Measurements from ENCODE around the gene PDE4DIP.
"Not testable (repeated sequence)": the region's sequence is repeated elsewhere in the genome, so short reads cannot be mapped to it uniquely, and the experiment has no call there.

The PDE4DIP gene

DNA sequence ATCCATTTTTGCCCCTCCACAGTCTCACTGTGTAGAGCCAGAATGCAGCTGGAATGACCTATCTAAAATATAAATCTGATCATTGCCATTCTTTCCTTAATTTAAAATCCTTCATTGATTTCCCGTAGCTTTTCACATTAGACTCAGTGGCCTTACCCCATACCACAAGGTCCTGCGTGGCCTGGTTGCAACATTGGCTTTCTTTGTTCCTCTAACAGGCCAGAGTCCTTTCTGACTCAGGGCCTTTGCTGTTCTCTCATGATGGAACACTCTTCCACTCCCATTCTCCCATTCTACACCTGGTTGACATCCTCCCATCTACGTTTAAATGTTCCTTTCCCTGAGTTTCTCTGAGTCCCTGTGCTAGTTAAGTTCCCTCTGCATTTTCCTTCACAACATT, 18.4 kb downstream of the PDE4DIP start:
- H3K4me3 ChIP-seq (ENCODE audit: control insufficient read depth, low read depth, low read length); DNase-seq (ENCODE audit: low read depth): not testable (repeated sequence)

DNA sequence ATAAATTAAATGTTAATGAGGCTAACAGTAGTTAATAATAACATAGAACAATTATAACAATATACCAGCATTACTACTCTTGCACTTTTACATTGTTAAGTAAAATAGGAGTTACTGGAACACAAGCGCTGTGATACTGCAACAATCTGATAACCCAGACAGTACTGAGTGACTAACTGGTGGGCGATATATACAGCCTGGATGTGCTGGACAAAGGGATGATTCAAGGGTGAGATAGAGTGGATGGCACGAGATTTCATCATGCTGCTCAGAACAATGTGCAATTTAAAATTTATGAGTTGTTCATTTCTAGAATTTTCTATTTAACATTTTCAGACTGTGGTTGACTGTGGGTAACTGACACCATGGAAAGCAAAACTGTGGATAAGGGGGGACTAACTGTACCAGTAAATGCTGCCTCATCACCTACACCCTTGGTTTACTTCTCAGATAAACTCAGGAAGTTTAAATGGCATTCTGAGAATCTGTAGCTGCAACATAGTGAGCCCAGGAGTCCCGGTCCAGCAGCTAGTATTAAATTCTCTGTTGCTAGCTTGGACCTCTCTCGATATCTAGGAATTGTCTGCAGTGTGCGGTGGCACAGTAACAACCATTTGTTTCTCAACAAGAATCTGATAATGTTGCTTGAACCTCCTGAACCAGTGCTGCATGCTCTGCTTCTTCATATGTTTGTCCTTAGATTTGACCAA, 24.9 kb downstream of the PDE4DIP start:
- not testable (repeated sequence) for DNase-seq (ENCODE audit: low read depth); H3K4me3 ChIP-seq (ENCODE audit: control insufficient read depth, low read depth, low read length)

DNA sequence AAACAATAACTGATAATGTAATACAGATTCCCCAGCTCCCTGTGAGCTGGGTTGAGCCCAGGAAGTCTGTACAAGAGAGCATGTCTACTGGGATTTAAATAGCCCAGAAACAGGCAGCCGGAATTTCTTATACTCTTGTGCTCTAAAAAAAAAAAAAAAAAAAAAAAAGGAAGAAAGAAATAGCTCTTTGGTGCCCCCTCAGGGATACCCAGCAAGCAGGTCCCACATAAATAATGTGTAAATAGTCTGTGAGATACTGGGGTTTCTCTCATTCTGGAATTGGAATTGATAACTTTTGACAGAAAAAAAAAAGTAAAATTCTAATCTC, 25.4 kb downstream of the PDE4DIP start:
- H3K4me3 ChIP-seq (ENCODE audit: control insufficient read depth, low read depth, low read length); DNase-seq (ENCODE audit: low read depth): not testable (repeated sequence)

DNA sequence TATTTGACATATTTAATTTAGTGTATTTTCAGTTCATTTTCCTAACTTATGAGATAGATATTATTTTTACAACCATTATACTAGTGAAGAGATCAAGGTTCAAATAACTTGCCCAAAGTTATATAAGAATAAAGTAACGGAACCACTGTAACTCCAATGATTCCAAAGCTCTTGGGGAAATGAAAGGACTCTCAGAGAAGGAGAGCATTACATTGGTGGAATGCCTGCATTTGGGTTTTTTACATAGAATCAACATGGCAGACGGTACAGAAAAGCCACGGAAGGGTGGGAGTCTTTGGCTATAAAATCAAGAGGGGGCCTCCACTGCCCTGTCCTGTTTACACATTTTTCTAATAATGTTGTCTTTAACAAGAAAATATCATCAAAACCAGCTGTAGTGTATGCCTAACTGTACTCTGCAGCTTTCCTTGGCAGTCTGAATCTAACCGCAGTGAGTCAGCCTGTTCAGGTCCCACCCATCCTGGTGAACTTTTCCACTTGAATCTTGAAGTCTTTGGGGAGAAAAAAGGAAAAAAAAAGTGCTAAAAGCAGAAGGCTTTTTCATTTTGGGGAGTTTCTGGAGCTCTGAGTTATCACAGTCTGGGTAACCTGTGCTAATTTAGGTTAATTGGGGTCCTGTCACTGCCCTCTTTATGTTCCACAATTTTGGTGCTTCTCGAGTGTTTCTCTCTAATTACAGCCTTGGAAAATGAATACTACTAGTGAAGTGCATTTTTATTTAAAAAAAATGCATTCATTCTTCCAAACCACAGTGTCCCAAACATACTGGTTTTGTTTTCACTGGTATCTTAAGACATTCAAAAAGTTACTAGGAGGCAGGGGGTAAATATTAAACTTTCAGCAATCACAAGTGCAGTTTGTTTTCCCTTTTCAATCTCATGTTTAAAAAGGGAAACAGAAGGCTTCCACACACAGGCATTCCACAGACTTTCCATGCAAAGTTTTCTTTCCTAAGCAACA, 30.5 kb downstream of the PDE4DIP start:
- not testable (repeated sequence) for H3K4me3 ChIP-seq (ENCODE audit: control insufficient read depth, low read depth, low read length); DNase-seq (ENCODE audit: low read depth)

DNA sequence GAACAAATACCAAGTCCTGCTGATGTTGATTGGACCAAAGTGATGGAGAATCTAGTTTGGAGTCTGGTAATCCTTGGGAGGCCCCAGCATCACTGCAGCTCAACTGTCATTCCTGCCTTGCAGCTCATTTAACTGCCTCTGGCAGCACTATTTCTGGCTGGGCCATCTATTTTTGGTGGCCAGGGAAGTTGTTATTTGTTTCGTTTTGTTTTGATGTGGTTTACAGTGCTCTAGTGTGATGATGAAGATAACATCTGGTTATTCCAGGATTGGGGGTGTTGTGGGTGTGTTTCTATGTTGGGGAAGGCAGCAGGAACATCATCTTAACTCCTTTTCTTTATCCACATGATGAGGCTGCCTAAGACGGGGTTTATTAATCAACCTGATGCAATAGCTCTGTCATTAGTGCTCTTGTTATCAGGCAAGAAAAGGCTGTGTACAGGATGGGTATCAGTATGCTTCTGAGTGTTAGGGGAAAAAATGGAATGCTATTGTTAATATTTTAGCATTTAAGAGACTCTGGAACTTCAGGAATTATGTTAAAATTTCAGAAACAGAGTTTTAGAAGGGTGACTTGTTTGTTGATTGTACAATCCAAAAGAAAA, 35.7 kb downstream of the PDE4DIP start:
- not testable (repeated sequence) for H3K4me3 ChIP-seq (ENCODE audit: control insufficient read depth, low read depth, low read length); DNase-seq (ENCODE audit: low read depth)

DNA sequence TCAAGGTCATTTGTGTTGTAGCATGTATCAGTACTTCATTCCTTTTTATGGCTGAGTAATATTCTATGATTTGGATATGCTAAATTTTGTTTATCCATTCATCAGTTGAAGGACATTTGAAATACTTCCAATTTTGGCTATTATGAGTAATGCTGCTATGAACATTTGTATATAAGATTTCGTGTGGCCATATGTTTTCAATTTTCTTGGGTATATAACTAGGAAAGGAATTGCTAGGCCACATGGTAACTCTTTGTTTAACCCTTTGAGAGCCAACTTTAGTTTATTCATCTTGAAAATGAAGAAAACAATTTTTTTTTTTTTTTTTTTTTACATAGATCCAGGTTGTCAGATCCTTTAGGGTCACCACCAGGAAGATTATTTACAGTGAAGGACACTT, 37.0 kb downstream of the PDE4DIP start:
- not testable (repeated sequence) for DNase-seq (ENCODE audit: low read depth); H3K4me3 ChIP-seq (ENCODE audit: control insufficient read depth, low read depth, low read length)

DNA sequence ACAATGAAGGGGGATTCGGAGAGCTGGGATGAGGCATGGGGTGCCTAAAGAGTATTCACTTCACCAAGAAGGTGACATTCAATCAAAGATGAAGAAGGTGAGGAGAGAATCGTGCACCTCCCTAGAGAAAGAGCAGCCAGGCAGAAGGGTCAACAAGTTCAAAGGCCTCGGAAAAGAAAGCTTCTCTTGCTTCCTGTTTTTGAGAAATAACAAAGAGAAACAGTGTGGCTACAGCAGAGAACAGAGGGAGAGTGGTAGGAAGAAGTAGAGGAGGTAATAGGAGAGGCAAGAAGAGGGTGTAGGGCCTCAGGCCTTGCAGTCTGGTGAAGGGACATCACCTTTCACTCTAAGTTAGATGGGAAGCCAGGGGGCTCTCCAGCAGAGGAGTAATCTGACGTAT, 41.0 kb downstream of the PDE4DIP start:
- not testable (repeated sequence) for DNase-seq (ENCODE audit: low read depth); H3K4me3 ChIP-seq (ENCODE audit: control insufficient read depth, low read depth, low read length)

DNA sequence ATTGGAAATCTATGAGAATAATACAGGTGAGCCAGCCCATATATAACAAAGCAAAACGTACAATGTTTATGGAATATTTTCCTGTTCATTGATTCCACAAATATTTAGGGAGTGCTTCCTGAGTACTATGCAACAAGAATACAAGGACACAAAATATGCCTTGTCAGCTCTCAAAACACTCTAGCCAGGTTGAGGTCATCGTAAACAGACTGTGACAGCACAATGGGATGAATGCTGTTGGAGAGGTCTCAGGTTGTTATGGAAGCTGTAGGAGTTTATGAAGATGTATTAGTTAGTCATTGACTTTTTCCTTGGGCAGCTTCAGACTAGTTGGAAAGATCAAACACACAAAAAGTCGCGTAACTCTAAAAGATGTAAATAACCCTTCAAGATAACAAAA, 42.1 kb downstream of the PDE4DIP start:
- H3K4me3 ChIP-seq (ENCODE audit: control insufficient read depth, low read depth, low read length); DNase-seq (ENCODE audit: low read depth): not testable (repeated sequence)

DNA sequence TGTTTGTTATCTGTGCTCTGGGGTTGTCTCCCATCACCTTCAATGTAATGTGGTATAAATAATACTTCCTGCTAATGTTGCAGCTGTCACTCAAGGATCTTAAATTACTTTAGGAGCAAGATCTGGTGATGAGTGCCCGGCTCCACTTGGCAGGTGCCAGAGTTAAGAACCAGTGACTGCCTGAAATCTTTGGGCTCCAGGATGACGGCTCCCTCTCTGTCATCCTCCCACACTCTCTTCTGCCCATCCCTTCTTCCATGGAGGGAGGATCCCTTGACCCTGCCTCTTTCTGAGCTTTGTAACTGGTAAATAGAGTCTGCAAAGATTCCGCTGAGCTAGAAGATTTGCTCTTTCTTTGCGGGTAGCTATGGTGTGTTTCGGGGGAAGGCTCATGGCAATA, 44.4 kb downstream of the PDE4DIP start:
- not testable (repeated sequence) for DNase-seq (ENCODE audit: low read depth); H3K4me3 ChIP-seq (ENCODE audit: control insufficient read depth, low read depth, low read length)

DNA sequence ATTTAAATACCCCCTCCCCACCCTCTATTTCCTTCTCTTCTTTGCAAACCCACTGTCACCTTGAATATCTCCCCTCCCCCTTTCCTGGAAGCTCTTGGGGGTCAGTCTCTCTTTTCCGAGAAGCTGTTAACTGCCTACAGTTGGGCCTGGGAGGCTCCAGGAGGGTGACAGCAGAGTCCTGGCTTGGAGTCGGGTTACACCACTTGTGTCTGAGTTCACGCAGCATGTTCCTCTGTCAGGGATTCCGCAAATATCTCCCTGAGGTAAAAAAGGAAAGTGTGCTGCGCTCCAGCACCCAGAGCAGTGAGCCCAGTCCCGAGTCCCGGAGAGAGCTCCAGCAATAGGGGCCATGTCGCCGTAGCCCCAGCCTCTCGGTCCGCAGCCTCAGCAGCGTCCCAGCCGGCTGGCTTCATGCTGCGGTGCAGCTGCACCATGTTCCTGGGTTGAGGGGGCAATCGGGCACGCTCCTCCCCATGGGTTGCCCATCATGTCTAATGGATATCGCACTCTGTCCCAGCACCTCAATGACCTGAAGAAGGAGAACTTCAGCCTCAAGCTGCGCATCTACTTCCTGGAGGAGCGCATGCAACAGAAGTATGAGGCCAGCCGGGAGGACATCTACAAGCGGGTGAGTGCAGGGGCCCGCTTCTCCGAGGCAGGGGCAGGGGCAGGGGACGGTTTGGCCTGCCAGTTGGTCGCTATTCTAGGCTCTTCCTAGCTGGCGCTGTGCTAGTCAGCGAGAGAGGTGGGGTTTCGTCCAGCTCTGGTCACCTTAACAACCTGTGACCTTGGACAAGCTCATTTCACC, 45.2 kb downstream of the PDE4DIP start:
- H3K4me3 ChIP-seq (ENCODE audit: control insufficient read depth, low read depth, low read length); DNase-seq (ENCODE audit: low read depth): not testable (repeated sequence)

DNA sequence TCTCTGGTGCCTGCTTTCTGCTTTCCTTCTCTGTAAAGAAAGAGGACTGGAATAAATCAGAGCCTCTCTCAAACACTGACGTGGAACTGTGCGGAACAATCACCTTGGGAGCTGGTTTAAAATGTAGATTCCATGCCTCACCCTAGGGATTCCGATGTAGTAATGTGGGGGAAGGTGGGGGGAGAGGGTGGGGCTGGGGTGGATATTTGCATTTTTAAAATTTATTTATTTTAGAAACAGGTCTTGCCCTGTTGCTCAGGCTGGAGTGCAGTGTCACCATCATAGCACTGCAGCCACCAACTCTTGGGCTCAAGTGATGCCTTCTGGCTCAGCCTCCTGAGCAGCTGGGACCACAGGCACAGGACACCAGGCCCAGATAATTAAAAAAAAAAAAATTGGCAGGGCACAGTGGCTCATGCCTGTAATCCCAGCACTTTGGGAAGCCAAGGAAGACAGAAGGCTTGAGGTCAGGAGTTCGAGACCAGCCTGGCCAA, 45.9 kb downstream of the PDE4DIP start:
- DNase-seq (ENCODE audit: low read depth); H3K4me3 ChIP-seq (ENCODE audit: control insufficient read depth, low read depth, low read length): not testable (repeated sequence)

DNA sequence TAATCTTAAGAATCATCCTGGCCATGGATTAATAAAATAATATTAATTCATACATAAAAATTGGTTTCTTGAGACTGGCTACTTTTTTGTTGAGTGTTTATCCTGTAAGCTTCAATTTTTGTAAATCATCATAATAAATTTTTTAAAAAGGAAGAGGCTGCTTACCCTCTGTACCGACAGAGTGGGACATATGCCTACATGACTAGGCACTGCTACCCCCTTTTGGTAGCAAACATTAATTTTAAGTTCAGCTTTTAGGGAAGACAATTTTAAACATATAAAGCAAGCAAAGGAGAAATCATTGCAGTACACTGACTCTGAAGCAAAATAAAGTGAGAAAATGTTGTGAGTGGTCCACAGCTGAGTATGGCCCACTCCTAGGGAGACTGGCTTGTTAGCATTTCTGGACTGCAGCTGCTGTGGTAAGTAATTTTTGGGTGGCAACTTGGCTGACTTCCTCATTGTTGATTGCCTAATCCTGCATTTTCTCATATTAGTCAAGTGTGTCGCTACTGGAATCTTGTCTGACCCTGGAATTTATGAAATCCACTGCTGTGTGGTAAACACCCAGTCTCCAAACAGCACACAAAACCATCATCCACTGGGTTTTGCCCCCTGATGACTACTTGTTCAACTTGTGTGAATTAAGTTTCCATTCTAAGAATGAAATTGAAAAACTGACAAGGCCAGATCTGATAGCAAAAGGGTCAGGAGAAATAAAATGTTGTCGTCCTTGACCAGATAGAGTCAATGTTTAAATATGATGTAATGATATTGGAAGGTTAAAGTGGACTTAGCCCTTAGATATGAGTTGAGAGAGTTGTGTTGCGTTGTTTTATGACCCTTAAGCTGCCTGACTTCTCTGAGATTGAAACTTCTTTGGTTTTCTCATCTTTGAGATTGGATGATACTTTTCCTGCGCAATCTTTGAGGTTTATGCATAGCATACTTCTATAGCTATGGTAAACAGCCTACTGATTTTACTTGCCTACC, 50.4 kb downstream of the PDE4DIP start:
- not testable (repeated sequence) for DNase-seq (ENCODE audit: low read depth); H3K4me3 ChIP-seq (ENCODE audit: control insufficient read depth, low read depth, low read length)

DNA sequence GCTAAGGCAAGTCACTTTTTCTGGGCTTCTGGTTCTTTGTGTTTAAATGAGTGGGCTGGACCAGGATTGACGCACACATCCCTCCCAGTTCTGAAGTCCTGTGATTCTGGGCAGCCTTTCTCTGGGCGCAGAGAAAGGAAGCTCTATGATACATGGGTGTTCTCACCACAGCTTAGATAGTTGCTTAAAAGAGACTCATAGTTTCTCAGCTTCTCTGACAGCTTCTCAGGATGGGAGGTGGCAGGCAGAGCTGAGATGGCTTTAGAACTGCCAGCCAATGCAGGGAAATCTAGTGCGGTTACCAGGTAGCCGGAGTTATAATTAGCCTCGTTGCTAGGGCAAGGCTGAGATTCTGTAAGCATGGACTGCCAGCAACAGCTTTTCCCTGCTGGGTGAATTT, 55.8 kb downstream of the PDE4DIP start:
- H3K4me3 ChIP-seq (ENCODE audit: control insufficient read depth, low read depth, low read length); DNase-seq (ENCODE audit: low read depth): not testable (repeated sequence)

DNA sequence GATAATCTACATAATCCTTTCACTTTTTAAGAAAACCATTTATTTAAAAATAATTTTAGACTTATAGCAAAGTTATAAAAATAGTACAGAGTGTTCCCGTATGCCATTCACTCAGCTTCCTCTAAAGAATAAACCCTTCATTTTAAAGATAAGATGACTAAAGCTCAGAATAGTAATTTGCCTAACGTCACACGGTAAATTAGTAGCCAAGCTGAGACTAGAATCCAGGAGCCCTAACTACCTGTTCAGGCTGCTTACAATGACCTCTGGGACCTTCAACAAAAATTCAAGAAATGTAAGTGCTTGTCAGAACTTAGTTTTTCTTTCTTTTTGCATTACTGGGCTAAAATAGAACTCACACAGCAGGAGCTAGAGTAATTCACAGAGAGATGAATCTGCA, 56.5 kb downstream of the PDE4DIP start:
- not testable (repeated sequence) for DNase-seq (ENCODE audit: low read depth); H3K4me3 ChIP-seq (ENCODE audit: control insufficient read depth, low read depth, low read length)

DNA sequence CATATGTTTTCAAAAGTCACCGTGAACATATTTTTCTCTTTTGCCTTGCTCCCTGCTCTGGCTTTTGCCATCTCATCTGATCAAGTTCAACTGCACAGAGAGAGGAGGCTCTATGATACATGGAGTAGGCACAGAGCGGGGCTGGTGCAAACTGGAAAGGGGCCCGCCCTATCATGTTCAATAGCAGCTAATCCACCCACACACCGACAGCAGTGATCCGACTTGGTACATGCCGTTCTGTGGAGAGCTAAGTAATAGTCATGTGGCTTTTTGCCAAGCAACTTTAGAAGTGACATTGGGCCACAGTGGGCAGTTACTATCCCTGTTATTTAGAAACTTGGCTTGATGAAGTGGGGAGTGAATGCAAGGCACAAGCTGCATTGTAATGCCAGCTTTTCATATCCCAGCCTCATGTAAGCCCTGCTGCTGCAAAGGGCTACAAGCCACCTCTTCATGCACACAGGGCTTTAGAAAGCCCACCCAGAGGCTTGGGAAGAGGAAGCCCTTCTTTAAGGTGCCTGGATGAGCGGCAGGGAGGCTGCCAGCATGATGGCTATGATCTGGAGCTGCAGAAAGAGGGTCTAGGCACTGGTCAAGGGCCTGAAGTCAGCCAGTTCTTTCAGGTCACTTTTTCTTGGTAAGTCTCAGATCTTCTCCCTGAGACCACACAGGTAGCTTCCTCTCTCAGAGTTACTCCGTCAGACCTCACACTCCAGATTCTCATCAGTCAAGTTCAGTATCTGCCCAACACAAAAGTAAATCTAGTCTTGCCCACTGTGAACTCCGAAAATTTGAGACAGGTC, 57.1 kb downstream of the PDE4DIP start:
- not testable (repeated sequence) for DNase-seq (ENCODE audit: low read depth); H3K4me3 ChIP-seq (ENCODE audit: control insufficient read depth, low read depth, low read length)

DNA sequence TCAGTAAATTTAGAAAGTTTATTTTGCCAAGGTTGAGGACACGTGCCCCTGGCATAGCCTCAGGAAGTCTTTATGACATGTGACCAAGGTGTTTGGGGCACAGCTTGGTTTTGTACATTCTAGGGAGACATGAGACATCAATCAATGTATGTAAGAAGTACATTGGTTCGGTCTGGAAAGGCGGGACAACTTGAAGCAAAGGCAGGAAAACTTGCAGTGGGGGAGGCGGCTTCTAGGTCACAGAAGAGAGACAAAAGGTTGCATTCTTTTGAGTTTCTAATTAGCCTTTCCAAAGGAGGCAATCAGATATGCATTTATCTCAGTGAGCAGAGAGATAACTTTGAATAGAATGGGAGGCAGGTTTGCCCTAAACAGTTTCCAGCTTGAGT, 57.7 kb downstream of the PDE4DIP start:
- H3K4me3 ChIP-seq (ENCODE audit: control insufficient read depth, low read depth, low read length); DNase-seq (ENCODE audit: low read depth): not testable (repeated sequence)
